Measurements from ENCODE around the gene FDXR. TPM values are rescaled to one million over a fixed set of nuclear protein-coding genes. Genes with fewer than 3 reads are reported as not detected.

Gene FDXR
- total and polyA plus RNA-seq, 2 donors (not counting 3 experiments of a cell fraction or from before 2014, with no cell fraction given): 19.7 to 33.4 TPM

DNA sequence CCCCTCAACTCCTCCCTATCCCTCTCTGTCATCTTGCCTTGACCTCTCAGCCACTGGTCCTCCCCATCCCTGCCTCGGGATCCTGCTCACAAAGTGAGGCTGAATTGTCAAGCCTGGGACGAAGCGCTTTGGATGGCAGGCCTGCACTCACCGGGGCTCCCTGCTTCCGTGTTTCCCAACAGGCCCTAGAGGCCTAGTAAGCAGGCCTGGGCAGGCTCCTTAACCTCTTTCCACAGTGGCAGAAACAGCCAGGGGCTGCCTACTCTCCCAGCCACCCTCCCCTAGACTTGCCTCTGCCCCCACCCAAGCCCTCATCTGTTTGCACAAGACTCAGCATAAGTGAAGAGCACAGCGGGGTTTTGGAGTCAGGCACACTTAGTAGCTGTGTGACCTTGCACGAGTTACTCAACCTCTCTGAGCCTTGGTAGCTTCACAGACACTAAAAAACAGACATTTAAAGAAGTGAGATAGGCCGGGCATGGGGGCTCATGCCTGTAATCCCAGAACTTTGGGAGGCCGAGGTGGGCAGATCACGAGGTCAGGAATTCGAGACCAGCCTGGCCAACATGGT lies 25.7 kb upstream of the FDXR start:
- Histone ChIP-seq H2AFZ (ENCODE audit: low read depth, low read length) (no peak overlapping the region), H3K27me3 (ENCODE audit: control insufficient read depth in 2 of 2, insufficient read depth in 2 of 2, low read length in 2 of 2) (peaks cover 16 to 23% of the 10 kb centered on the region in 2 experiments), H3K9ac (replicated peaks; ENCODE audit: extremely low read depth, insufficient read depth, low read length) (no peak overlapping the region), H3K4me2 (ENCODE audit: insufficient read depth, low read length) (no peak overlapping the region), H3K79me2 (ENCODE audit: control insufficient read depth, insufficient read depth, low read length) (no peaks in the 10 kb centered on the region), H3K27ac (ENCODE audit: insufficient read depth, low read depth, low read length) (no peak overlapping the region), H3K9me1 (replicated peaks; ENCODE audit: control insufficient read depth, extremely low read depth, insufficient read depth, low read length) (no peaks in the 10 kb centered on the region), H4K20me1 (replicated peaks; ENCODE audit: control insufficient read depth, extremely low read depth, insufficient read depth, low read length) (no peaks in the 10 kb centered on the region), H3K9me3 (replicated peaks; ENCODE audit: control insufficient read depth, insufficient read depth, low read length) (no peaks in the 10 kb centered on the region), H3K4me3 (replicated peaks in 1 of 3; ENCODE audit: insufficient read depth in 1 of 3, low read depth in 1 of 3, low read length in 3 of 3) (no peak overlapping the region), H3K36me3 (ENCODE audit: control insufficient read depth in 2 of 2, extremely low read depth in 1 of 2, insufficient read depth in 2 of 2, low read length in 2 of 2) (no peaks in the 10 kb centered on the region), H3K4me1 (ENCODE audit: control insufficient read depth, extremely low read depth, insufficient read depth, low read length) (no peaks in the 10 kb centered on the region)
- CTCF ChIA-PET: no interaction called here
- POLR2A ChIA-PET: no interaction called here
- dilution Hi-C loops (cut with MboI; ENCODE audit: extremely low pct_ligation_motif_present, low sequenced_read_pairs): no loop called here
- no TSS peak for BruUV-seq (replicated peaks)
- DNase-seq (ENCODE audit: low read depth, low spot score) (no peak), FAIRE-seq (no peak)
- TF ChIP-seq, protein P1, sequence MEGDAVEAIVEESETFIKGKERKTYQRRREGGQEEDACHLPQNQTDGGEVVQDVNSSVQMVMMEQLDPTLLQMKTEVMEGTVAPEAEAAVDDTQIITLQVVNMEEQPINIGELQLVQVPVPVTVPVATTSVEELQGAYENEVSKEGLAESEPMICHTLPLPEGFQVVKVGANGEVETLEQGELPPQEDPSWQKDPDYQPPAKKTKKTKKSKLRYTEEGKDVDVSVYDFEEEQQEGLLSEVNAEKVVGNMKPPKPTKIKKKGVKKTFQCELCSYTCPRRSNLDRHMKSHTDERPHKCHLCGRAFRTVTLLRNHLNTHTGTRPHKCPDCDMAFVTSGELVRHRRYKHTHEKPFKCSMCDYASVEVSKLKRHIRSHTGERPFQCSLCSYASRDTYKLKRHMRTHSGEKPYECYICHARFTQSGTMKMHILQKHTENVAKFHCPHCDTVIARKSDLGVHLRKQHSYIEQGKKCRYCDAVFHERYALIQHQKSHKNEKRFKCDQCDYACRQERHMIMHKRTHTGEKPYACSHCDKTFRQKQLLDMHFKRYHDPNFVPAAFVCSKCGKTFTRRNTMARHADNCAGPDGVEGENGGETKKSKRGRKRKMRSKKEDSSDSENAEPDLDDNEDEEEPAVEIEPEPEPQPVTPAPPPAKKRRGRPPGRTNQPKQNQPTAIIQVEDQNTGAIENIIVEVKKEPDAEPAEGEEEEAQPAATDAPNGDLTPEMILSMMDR (IDR thresholded peaks at IDR 0.05; ENCODE audit: extremely low read depth in 1 of 2, insufficient read depth in 1 of 2, low read depth in 1 of 2, low read length in 2 of 2): no peak
- TF ChIP-seq MYC (IDR thresholded peaks at IDR 0.05; ENCODE audit: low read depth, low read length): no peak
- no peak for TF ChIP-seq FOS (IDR thresholded peaks at IDR 0.05; ENCODE audit: borderline replicate concordance, insufficient read depth, low read length)
- no peak for TF ChIP-seq EZH2 (IDR thresholded peaks at IDR 0.05; ENCODE audit: borderline replicate concordance, low read depth, low read length, severe bottlenecking)
- TF ChIP-seq POLR2A (IDR thresholded peaks at IDR 0.05; ENCODE audit: low read depth, low read length): no peak
- TF ChIP-seq POLR2AphosphoS5 (IDR thresholded peaks at IDR 0.05; ENCODE audit: insufficient read depth, low read depth, low read length): no peak
- intact Hi-C loops (cut with micrococcal nuclease): no loop called here

All from endothelial cell of umbilical vein (primary cell).